Measurements from ENCODE around the gene ZFHX3. TPM values are rescaled to one million over a fixed set of nuclear protein-coding genes. Genes with fewer than 3 reads are reported as not detected.

ZFHX3 gene
- total and polyA plus RNA-seq, 4 donors: 1.5 to 5.9 (median 3.0) TPM

DNA sequence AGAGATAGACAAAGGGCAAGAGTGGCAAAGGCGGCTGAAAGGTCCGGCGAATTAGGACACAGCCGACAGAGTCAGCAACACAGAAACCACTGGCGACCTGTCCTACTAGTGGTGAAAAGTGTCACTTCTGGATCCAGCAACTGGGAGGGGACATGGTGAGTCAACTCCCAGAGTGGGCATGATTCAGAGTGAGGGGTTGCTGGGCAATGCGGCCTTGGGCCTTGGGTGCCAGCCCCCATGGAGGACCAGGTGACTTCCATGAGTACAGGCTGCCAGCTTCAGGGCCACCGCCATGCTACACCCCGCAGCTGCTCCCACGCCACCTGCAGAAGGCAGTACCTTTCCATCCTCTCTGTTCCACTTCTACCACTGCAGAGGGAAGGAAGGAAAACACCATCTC is 110.6 kb downstream of the ZFHX3 start:
- Histone ChIP-seq H3K4me1 (ENCODE audit: control insufficient read depth in 4 of 4, insufficient read depth in 4 of 4, low read length in 3 of 4) (peaks cover 0 to 13% (median 7%) of the 10 kb centered on the region in 4 donors), H3K27ac (ENCODE audit: low read depth in 1 of 2, low read length in 2 of 2) (no peak overlapping the region), H3K4me3 (ENCODE audit: low read depth in 1 of 3, low read length in 3 of 3) (no peak overlapping the region), H3K9ac (ENCODE audit: low read depth in 1 of 2, low read length in 2 of 2) (no peak overlapping the region), H3K27me3 (ENCODE audit: control insufficient read depth in 4 of 4, insufficient read depth in 4 of 4, low read length in 3 of 4) (no peaks in the 10 kb centered on the region), H3K36me3 (ENCODE audit: control insufficient read depth in 4 of 4, insufficient read depth in 3 of 4, low read depth in 1 of 4, low read length in 3 of 4) (peaks cover 0 to 2% (median 0%) of the 10 kb centered on the region in 4 donors), H3K9me3 (ENCODE audit: control insufficient read depth in 4 of 4, low read length in 3 of 4) (no peaks in the 10 kb centered on the region)
- 96% methylated on average over 9 of the region's 9 CpGs for WGBS
- DNase-seq (ENCODE audit: low spot score): no peak
- TF ChIP-seq NR2F2 (IDR thresholded peaks at IDR 0.05) (no peak), HNF4A (conservative IDR thresholded peaks at IDR 0.05) (no peak), JUND (IDR thresholded peaks at IDR 0.05) (no peak), FOXA1 (IDR thresholded peaks at IDR 0.05) (no peak), SP1 (IDR thresholded peaks at IDR 0.05) (no peak), TAF1 (conservative IDR thresholded peaks at IDR 0.05) (no peak), RXRA (IDR thresholded peaks at IDR 0.05) (no peak), YY1 (IDR thresholded peaks at IDR 0.05) (no peak), HNF4G (IDR thresholded peaks at IDR 0.05) (no peak), EGR1 (IDR thresholded peaks at IDR 0.05; ENCODE audit: low read depth in 2 of 2) (no peak), GABPA (IDR thresholded peaks at IDR 0.05 in 1 of 2, conservative IDR thresholded peaks at IDR 0.05 in 1 of 2) (no peak), FOXA2 (IDR thresholded peaks at IDR 0.05) (no peak), RAD21 (IDR thresholded peaks at IDR 0.05) (no peak)
- TF ChIP-seq, protein P1, sequence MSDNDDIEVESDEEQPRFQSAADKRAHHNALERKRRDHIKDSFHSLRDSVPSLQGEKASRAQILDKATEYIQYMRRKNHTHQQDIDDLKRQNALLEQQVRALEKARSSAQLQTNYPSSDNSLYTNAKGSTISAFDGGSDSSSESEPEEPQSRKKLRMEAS (IDR thresholded peaks at IDR 0.05): no peak
- TF ChIP-seq, protein P2, sequence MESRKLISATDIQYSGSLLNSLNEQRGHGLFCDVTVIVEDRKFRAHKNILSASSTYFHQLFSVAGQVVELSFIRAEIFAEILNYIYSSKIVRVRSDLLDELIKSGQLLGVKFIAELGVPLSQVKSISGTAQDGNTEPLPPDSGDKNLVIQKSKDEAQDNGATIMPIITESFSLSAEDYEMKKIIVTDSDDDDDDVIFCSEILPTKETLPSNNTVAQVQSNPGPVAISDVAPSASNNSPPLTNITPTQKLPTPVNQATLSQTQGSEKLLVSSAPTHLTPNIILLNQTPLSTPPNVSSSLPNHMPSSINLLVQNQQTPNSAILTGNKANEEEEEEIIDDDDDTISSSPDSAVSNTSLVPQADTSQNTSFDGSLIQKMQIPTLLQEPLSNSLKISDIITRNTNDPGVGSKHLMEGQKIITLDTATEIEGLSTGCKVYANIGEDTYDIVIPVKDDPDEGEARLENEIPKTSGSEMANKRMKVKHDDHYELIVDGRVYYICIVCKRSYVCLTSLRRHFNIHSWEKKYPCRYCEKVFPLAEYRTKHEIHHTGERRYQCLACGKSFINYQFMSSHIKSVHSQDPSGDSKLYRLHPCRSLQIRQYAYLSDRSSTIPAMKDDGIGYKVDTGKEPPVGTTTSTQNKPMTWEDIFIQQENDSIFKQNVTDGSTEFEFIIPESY (IDR thresholded peaks at IDR 0.05): no peak
- TF ChIP-seq, protein P3, sequence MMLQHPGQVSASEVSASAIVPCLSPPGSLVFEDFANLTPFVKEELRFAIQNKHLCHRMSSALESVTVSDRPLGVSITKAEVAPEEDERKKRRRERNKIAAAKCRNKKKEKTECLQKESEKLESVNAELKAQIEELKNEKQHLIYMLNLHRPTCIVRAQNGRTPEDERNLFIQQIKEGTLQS (IDR thresholded peaks at IDR 0.05): no peak
- TF ChIP-seq, protein P4, sequence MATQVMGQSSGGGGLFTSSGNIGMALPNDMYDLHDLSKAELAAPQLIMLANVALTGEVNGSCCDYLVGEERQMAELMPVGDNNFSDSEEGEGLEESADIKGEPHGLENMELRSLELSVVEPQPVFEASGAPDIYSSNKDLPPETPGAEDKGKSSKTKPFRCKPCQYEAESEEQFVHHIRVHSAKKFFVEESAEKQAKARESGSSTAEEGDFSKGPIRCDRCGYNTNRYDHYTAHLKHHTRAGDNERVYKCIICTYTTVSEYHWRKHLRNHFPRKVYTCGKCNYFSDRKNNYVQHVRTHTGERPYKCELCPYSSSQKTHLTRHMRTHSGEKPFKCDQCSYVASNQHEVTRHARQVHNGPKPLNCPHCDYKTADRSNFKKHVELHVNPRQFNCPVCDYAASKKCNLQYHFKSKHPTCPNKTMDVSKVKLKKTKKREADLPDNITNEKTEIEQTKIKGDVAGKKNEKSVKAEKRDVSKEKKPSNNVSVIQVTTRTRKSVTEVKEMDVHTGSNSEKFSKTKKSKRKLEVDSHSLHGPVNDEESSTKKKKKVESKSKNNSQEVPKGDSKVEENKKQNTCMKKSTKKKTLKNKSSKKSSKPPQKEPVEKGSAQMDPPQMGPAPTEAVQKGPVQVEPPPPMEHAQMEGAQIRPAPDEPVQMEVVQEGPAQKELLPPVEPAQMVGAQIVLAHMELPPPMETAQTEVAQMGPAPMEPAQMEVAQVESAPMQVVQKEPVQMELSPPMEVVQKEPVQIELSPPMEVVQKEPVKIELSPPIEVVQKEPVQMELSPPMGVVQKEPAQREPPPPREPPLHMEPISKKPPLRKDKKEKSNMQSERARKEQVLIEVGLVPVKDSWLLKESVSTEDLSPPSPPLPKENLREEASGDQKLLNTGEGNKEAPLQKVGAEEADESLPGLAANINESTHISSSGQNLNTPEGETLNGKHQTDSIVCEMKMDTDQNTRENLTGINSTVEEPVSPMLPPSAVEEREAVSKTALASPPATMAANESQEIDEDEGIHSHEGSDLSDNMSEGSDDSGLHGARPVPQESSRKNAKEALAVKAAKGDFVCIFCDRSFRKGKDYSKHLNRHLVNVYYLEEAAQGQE (IDR thresholded peaks at IDR 0.05): no peak
- TF ChIP-seq, protein P5, sequence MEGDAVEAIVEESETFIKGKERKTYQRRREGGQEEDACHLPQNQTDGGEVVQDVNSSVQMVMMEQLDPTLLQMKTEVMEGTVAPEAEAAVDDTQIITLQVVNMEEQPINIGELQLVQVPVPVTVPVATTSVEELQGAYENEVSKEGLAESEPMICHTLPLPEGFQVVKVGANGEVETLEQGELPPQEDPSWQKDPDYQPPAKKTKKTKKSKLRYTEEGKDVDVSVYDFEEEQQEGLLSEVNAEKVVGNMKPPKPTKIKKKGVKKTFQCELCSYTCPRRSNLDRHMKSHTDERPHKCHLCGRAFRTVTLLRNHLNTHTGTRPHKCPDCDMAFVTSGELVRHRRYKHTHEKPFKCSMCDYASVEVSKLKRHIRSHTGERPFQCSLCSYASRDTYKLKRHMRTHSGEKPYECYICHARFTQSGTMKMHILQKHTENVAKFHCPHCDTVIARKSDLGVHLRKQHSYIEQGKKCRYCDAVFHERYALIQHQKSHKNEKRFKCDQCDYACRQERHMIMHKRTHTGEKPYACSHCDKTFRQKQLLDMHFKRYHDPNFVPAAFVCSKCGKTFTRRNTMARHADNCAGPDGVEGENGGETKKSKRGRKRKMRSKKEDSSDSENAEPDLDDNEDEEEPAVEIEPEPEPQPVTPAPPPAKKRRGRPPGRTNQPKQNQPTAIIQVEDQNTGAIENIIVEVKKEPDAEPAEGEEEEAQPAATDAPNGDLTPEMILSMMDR (IDR thresholded peaks at IDR 0.05; ENCODE audit: low read depth, low read length, missing input control): no peak

Measured in liver (tissue), 9 donors.